ENCODE results near the gene DRG1.

Gene DRG1

GRCh38 chr22:31431950-31432349 is 32.5 kb downstream of the DRG1 start:
- no peak overlapping the region for H3K9ac ChIP-seq (ENCODE audit: low read depth, low read length, poor library complexity, severe bottlenecking)

GRCh38 chr22:31436132-31436531 is 36.7 kb downstream of the DRG1 start:
- peaks cover 89% of the 10 kb centered on the region for H3K36me3 ChIP-seq (ENCODE audit: insufficient read depth, low read length)
- 0 out of 2 replicates have a peak, but pooled peaks cover 2% of the 10 kb centered on the region for H3F3A ChIP-seq (ENCODE audit: low read depth)

More at GRCh38 chr22:31431950-31432349, 32.5 kb downstream of the DRG1 start:
- Histone ChIP-seq H3F3A (ENCODE audit: low read depth) (0 out of 2 replicates have a peak, but pooled peaks cover 2% of the 10 kb centered on the region), H3K79me2 (ENCODE audit: insufficient read depth, low read length) (no peaks in the 10 kb centered on the region), H3K4me2 (ENCODE audit: low read depth, low read length, poor library complexity, severe bottlenecking) (no peak overlapping the region), H3K4me1 (ENCODE audit: insufficient read depth, low read length, poor library complexity, severe bottlenecking) (no peaks in the 10 kb centered on the region), H3K36me3 (ENCODE audit: insufficient read depth, low read length) (peaks cover 86% of the 10 kb centered on the region), H3K27me3 (ENCODE audit: insufficient read depth, low read length, poor library complexity, severe bottlenecking) (no peaks in the 10 kb centered on the region), H3K4me3 (ENCODE audit: low read length, poor library complexity, severe bottlenecking) (no peak overlapping the region), H4K20me1 (ENCODE audit: insufficient read depth, low read length, poor library complexity, severe bottlenecking) (no peaks in the 10 kb centered on the region), H2AFZ (ENCODE audit: low read length) (no peak overlapping the region), H3K9me2 (replicated peaks; ENCODE audit: low read depth, low read length) (no peaks in the 10 kb centered on the region), H3K9me3 (ENCODE audit: insufficient read depth, low read depth, low read length) (no peaks in the 10 kb centered on the region)
- no peak for TF ChIP-seq CTCF (conservative IDR thresholded peaks at IDR 0.05; ENCODE audit: low read length)
- no peak for TF ChIP-seq EZH2phosphoT487 (IDR thresholded peaks at IDR 0.05; ENCODE audit: borderline replicate concordance)

GRCh38 chr22:31439808-31440207 is 40.4 kb downstream of the DRG1 start:
- Histone ChIP-seq H3K79me2 (ENCODE audit: insufficient read depth, low read length) (no peaks in the 10 kb centered on the region), H3K9me3 (ENCODE audit: insufficient read depth, low read depth, low read length) (no peaks in the 10 kb centered on the region), H3F3A (ENCODE audit: low read depth) (no peaks in the 10 kb centered on the region), H3K9me2 (replicated peaks; ENCODE audit: low read depth, low read length) (no peaks in the 10 kb centered on the region), H3K36me3 (ENCODE audit: insufficient read depth, low read length) (peaks cover 86% of the 10 kb centered on the region; the same call in 1 of the 2 replicates), H3K4me3 (ENCODE audit: low read length, poor library complexity, severe bottlenecking) (no peak overlapping the region), H3K9ac (ENCODE audit: low read depth, low read length, poor library complexity, severe bottlenecking) (no peak overlapping the region), H4K20me1 (ENCODE audit: insufficient read depth, low read length, poor library complexity, severe bottlenecking) (no peaks in the 10 kb centered on the region), H3K27me3 (ENCODE audit: insufficient read depth, low read length, poor library complexity, severe bottlenecking) (no peaks in the 10 kb centered on the region), H3K4me2 (ENCODE audit: low read depth, low read length, poor library complexity, severe bottlenecking) (no peak overlapping the region), H3K4me1 (ENCODE audit: insufficient read depth, low read length, poor library complexity, severe bottlenecking) (no peaks in the 10 kb centered on the region), H2AFZ (ENCODE audit: low read length) (no peak overlapping the region)
- TF ChIP-seq CTCF (conservative IDR thresholded peaks at IDR 0.05; ENCODE audit: low read length) (no peak), EZH2phosphoT487 (IDR thresholded peaks at IDR 0.05; ENCODE audit: borderline replicate concordance) (no peak)

More at GRCh38 chr22:31436132-31436531, 36.7 kb downstream of the DRG1 start:
- Histone ChIP-seq H3K79me2 (ENCODE audit: insufficient read depth, low read length) (no peaks in the 10 kb centered on the region), H3K9ac (ENCODE audit: low read depth, low read length, poor library complexity, severe bottlenecking) (no peak overlapping the region), H3K9me3 (ENCODE audit: insufficient read depth, low read depth, low read length) (no peaks in the 10 kb centered on the region), H3K4me3 (ENCODE audit: low read length, poor library complexity, severe bottlenecking) (no peak overlapping the region), H3K9me2 (replicated peaks; ENCODE audit: low read depth, low read length) (no peaks in the 10 kb centered on the region), H3K27me3 (ENCODE audit: insufficient read depth, low read length, poor library complexity, severe bottlenecking) (no peaks in the 10 kb centered on the region), H4K20me1 (ENCODE audit: insufficient read depth, low read length, poor library complexity, severe bottlenecking) (no peaks in the 10 kb centered on the region), H2AFZ (ENCODE audit: low read length) (no peak overlapping the region), H3K4me1 (ENCODE audit: insufficient read depth, low read length, poor library complexity, severe bottlenecking) (no peaks in the 10 kb centered on the region), H3K4me2 (ENCODE audit: low read depth, low read length, poor library complexity, severe bottlenecking) (no peak overlapping the region)
- TF ChIP-seq EZH2phosphoT487 (IDR thresholded peaks at IDR 0.05; ENCODE audit: borderline replicate concordance) = no peak
- TF ChIP-seq CTCF (conservative IDR thresholded peaks at IDR 0.05; ENCODE audit: low read length) = no peak
